Neural cell (in vitro differentiated cells): ENCODE results near the gene MUL1. TPM values are rescaled to one million over a fixed set of nuclear protein-coding genes. Genes with fewer than 3 reads are reported as not detected.
A peak's percentile ranks its signal among the peaks of the same experiment; 100 is the strongest.

ENCODE experiments used
- H2AFZ ChIP-seq: fragments of 200-600, 300-800 bp; sonication (generic), shearing (Covaris generic); 2 replicates; pipeline ENCODE4 v1.6.0; 2014; ENCODE audit warnings: low read depth, mild to moderate bottlenecking, antibody characterized with exemption, low read length, moderate library complexity
- H3F3A ChIP-seq: fragments of 200-600 bp; shearing (Covaris generic); 2 replicates; pipeline ENCODE4 v1.6.1; 2016; ENCODE audit warnings: mild to moderate bottlenecking, moderate library complexity, mixed read lengths, antibody characterized with exemption, low read length; ENCODE audit not compliant: insufficient read depth, poor library complexity, severe bottlenecking
- H3K27ac ChIP-seq: fragments of 200-600, 300-800 bp; sonication (generic), shearing (Covaris generic); 2 replicates; pipeline ENCODE4 v1.5.1; 2014; ENCODE audit warnings: mild to moderate bottlenecking, low read length, moderate library complexity
- H3K27me3 ChIP-seq: fragments of 300-800, 200-600 bp; sonication (generic), shearing (Covaris generic); 2 replicates; pipeline ENCODE4 v1.6.0; 2014; ENCODE audit warnings: mild to moderate bottlenecking, low read depth, low read length, moderate library complexity; ENCODE audit not compliant: insufficient read depth
- H3K36me3 ChIP-seq: fragments of 300-800, 200-600 bp; sonication (generic), shearing (Covaris generic); 2 replicates; pipeline ENCODE4 v1.5.1; 2014; ENCODE audit warnings: mild to moderate bottlenecking, antibody characterized with exemption, low read length, moderate library complexity; ENCODE audit not compliant: insufficient read depth
- H3K4me2 ChIP-seq: fragments of 300-800, 200-600 bp; sonication (generic), shearing (Covaris generic); 2 replicates; pipeline ENCODE4 v1.6.0; 2014; ENCODE audit warnings: mild to moderate bottlenecking, low read length
- H3K4me3 ChIP-seq: fragments of 300-800, 200-600 bp; sonication (generic), shearing (Covaris generic); 2 replicates; pipeline ENCODE4 v1.5.1; 2014; ENCODE audit warnings: mild to moderate bottlenecking, low read length, moderate library complexity
- H3K79me2 ChIP-seq: fragments of 200-600 bp; shearing (Covaris generic); replicated peaks from 2 replicates; pipeline ENCODE4 v1.6.0; 2014; ENCODE audit warnings: mild to moderate bottlenecking, low read length, moderate library complexity; ENCODE audit not compliant: insufficient read depth
- H3K9ac ChIP-seq: fragments of 300-800, 200-600 bp; sonication (generic), shearing (Covaris generic); 2 replicates; pipeline ENCODE4 v1.6.1; 2016; ENCODE audit warnings: mild to moderate bottlenecking, low read length, mixed read lengths
- H3K9me2 ChIP-seq: fragments of 200-600 bp; shearing (Covaris generic); 2 replicates; pipeline ENCODE4 v1.6.1; 2016; ENCODE audit warnings: mild to moderate bottlenecking, low read length, mixed read lengths; ENCODE audit not compliant: insufficient read depth
- H3K9me3 ChIP-seq: fragments of 200-600, 300-800 bp; sonication (generic), shearing (Covaris generic); 2 replicates; pipeline ENCODE4 v1.6.1; 2016; ENCODE audit warnings: mild to moderate bottlenecking, mixed run types, low read length, moderate library complexity, mixed read lengths
- H4K20me1 ChIP-seq: fragments of 200-600 bp; shearing (Covaris generic); 2 replicates; pipeline ENCODE4 v1.6.1; 2016; ENCODE audit warnings: mild to moderate bottlenecking, mixed run types; ENCODE audit not compliant: insufficient read depth
- CTCF ChIP-seq: fragments of 450-650 bp; IDR thresholded peaks from 2 replicates; pipeline ENCODE4 v1.5.1; 2014; ENCODE audit warnings: antibody characterized with exemption, mild to moderate bottlenecking, moderate library complexity; ENCODE audit not compliant: poor library complexity, severe bottlenecking
- EP300 ChIP-seq: fragments of 450-650 bp; conservative IDR thresholded peaks from 2 replicates; pipeline ENCODE4 v1.6.1; 2014; ENCODE audit warnings: antibody characterized with exemption, mild to moderate bottlenecking, moderate library complexity; ENCODE audit not compliant: poor library complexity, severe bottlenecking
- EZH2 ChIP-seq: fragments of 200-600, 300-800 bp; shearing (Covaris generic), sonication (generic); IDR thresholded peaks from 2 replicates; pipeline ENCODE4 v1.6.1; 2014; ENCODE audit warnings: antibody characterized with exemption, low read length, borderline replicate concordance, mild to moderate bottlenecking; ENCODE audit not compliant: insufficient read depth, poor library complexity, severe bottlenecking
- MXI1 ChIP-seq: fragments of 450-650 bp; conservative IDR thresholded peaks from 2 replicates; pipeline ENCODE4 v1.6.1; 2014; ENCODE audit warnings: antibody characterized with exemption, mild to moderate bottlenecking; ENCODE audit not compliant: poor library complexity, severe bottlenecking
- POLR2AphosphoS5 ChIP-seq: IDR thresholded peaks from 2 replicates; pipeline ENCODE4 v1.6.1; 2012
- RAD21 ChIP-seq: fragments of 450-650 bp; conservative IDR thresholded peaks from 2 replicates; pipeline ENCODE4 v1.6.1; 2014; ENCODE audit warnings: antibody characterized with exemption, mild to moderate bottlenecking, moderate library complexity
- REST ChIP-seq: IDR thresholded peaks from 2 replicates; pipeline ENCODE4 v1.6.1; 2012; ENCODE audit warnings: borderline replicate concordance
- SMC3 ChIP-seq: fragments of 450-650 bp; conservative IDR thresholded peaks from 2 replicates; pipeline ENCODE4 v1.6.1; 2014; ENCODE audit warnings: antibody characterized with exemption, mild to moderate bottlenecking, moderate library complexity; ENCODE audit not compliant: poor library complexity
- TAF1 ChIP-seq: IDR thresholded peaks from 2 replicates; pipeline ENCODE4 v1.6.1; 2012; ENCODE audit warnings: low read depth
- polyA plus RNA-seq: library from polyadenylated mRNA; depleted of rRNA; stranded (reverse); fragments of >200 nt; gene quantifications from 2 replicates; pipeline ENCODE4 v1.2.3, GENCODE V29; 2014

The MUL1 gene
- polyA plus RNA-seq, 1 donor from 2014 or later = 13.5 TPM

- H2AFZ ChIP-seq = no peak overlapping the region
- H3K9me2 ChIP-seq = no peaks in the 10 kb centered on the region
- no peaks in the 10 kb centered on the region for H3K27me3 ChIP-seq
- H3K9ac ChIP-seq = peak overlapping the region; percentile 59
- H3K4me3 ChIP-seq = peak overlapping the region; percentile 51
- peak overlapping the region; percentile 89 for H3K27ac ChIP-seq
- no peaks in the 10 kb centered on the region for H3F3A ChIP-seq
- H3K36me3 ChIP-seq = no peaks in the 10 kb centered on the region
- peak; percentile 62 for TF ChIP-seq POLR2AphosphoS5
- TF ChIP-seq EP300 = peak; percentile 85
- peak; percentile 37 for TF ChIP-seq SMC3
- peak; percentile 44 for TF ChIP-seq RAD21
- TF ChIP-seq EZH2 = no peak
- TF ChIP-seq CTCF = peak; percentile 33
- peak; percentile 52 for TF ChIP-seq REST
- TF ChIP-seq MXI1 = peak; percentile 62
- no peak for TF ChIP-seq TAF1
- no peaks in the 10 kb centered on the region for H3K9me3 ChIP-seq
- no peaks in the 10 kb centered on the region for H4K20me1 ChIP-seq
- H3K79me2 ChIP-seq = no peaks in the 10 kb centered on the region
- H3K4me2 ChIP-seq = peak overlapping the region; percentile 76
These were observed 22.9 kb upstream of the MUL1 start for GRCh38 chr1:20530901-20531300.

- Histone ChIP-seq H3K79me2 (no peaks in the 10 kb centered on the region), H3K9me2 (no peaks in the 10 kb centered on the region), H3K27ac (peak overlapping the region; percentile 89), H3K9ac (peak overlapping the region; percentile 59), H2AFZ (peak overlapping the region; percentile 27), H3K9me3 (no peaks in the 10 kb centered on the region), H3F3A (no peaks in the 10 kb centered on the region), H3K36me3 (no peaks in the 10 kb centered on the region), H3K4me3 (peak overlapping the region; percentile 51), H3K27me3 (no peaks in the 10 kb centered on the region), H3K4me2 (peak overlapping the region; percentile 76), H4K20me1 (no peaks in the 10 kb centered on the region)
- TF ChIP-seq TAF1 (no peak), RAD21 (no peak), EZH2 (no peak), CTCF (no peak), REST (no peak), EP300 (no peak)
These were observed 22.4 kb upstream of the MUL1 start for GRCh38 chr1:20530306-20530705.
